ENCODE data around the gene RHOA. TPM values are rescaled to one million over a fixed set of nuclear protein-coding genes. Genes with fewer than 3 reads are reported as not detected.

The RHOA gene
- total and polyA plus RNA-seq, 7 experiments from 2014 or later, result 212 to 576 (median 331) TPM

GRCh38 chr3:49310677-49311076, 101.1 kb downstream of the RHOA start:
- Mint-ChIP-seq H3K36me3 (peaks cover 7 to 32% (median 14%) of the 10 kb centered on the region in 5 donors), H3K4me1 (peaks cover 0 to 8% (median 0%) of the 10 kb centered on the region in 7 donors), H3K4me3 (no peak overlapping the region), H3K9me3 (no peaks in the 10 kb centered on the region), H3K27me3 (no peaks in the 10 kb centered on the region), H3K27ac (peak overlapping the region in 6 of 9 donors; percentile 11 to 74 (median 44))
- Histone ChIP-seq H3K9me3 (ENCODE audit: control insufficient read depth in 2 of 3, low read length in 3 of 3) (no peaks in the 10 kb centered on the region), H3K4me1 (ENCODE audit: control insufficient read depth in 2 of 2, insufficient read depth in 2 of 2, low read length in 2 of 2) (no peaks in the 10 kb centered on the region), H3K36me3 (ENCODE audit: control insufficient read depth in 2 of 3, insufficient read depth in 3 of 3, low read length in 3 of 3) (peaks cover 11 to 72% (median 14%) of the 10 kb centered on the region in 3 experiments), H3K27me3 (ENCODE audit: control insufficient read depth in 2 of 2, insufficient read depth in 2 of 2, low read length in 2 of 2) (no peaks in the 10 kb centered on the region), H3K27ac (ENCODE audit: low read depth, low read length) (no peak overlapping the region), H3K4me3 (ENCODE audit: low read length) (no peak overlapping the region)
- intact Hi-C loops (cut with micrococcal nuclease), result no loop called here
- ChIA-PET POLR2A (interaction anchor here (0.6 to 1.0 kb wide), 2 partner anchors 30 to 42 kb away, joined by 3 read pairs; partner anchors contain the start of gene USP4), CTCF (no interaction called here)
- no peak for DNase-seq
- no peak for ATAC-seq

Other genes starting within 250 kb of the RHOA start
- 10 to 100 TPM; 16.5 to 39.5 (median 26.3) TPM for gene CCDC71, start 245.6 kb downstream of the RHOA start, total RNA-seq
- 1 to 10 TPM; 2.0 to 2.3 TPM for gene CCDC71, start 245.6 kb downstream of the RHOA start, polyA plus RNA-seq
- gene KLHDC8B, start 240.4 kb downstream of the RHOA start, total RNA-seq, result 1 to 10 TPM; 1.5 to 7.1 (median 5.2) TPM
- gene KLHDC8B, start 240.4 kb downstream of the RHOA start, polyA plus RNA-seq, result 10 to 100 TPM in 1 of 2 donors, 1 to 10 TPM in 1; 4.7 to 10.0 TPM
- gene C3orf62, start 134.7 kb downstream of the RHOA start, total RNA-seq, result 10 to 100 TPM in 4 of 5 experiments, 1 to 10 TPM in 1; 8.6 to 14.5 (median 10.9) TPM
- 1 to 10 TPM; 1.3 to 2.3 TPM for gene C3orf62, start 134.7 kb downstream of the RHOA start, polyA plus RNA-seq
- 100 to 1,000 TPM in 4 of 5 experiments, 10 to 100 TPM in 1; 98.3 to 135 (median 109) TPM for gene USP4, start 71.9 kb downstream of the RHOA start, total RNA-seq
- gene USP4, start 71.9 kb downstream of the RHOA start, polyA plus RNA-seq, result 10 to 100 TPM; 54.6 to 82.5 TPM
- 100 to 1,000 TPM in 2 of 5 experiments, 10 to 100 TPM in 3; 56.9 to 201 (median 86.9) TPM for gene GPX1, start 53.6 kb downstream of the RHOA start, total RNA-seq
- gene GPX1, start 53.6 kb downstream of the RHOA start, polyA plus RNA-seq, result 100 to 1,000 TPM; 154 to 157 TPM
- 10 to 100 TPM; 24.9 to 34.5 (median 28.5) TPM for gene TCTA, start 447 bp upstream of the RHOA start, total RNA-seq
- 10 to 100 TPM; 42.2 to 48.3 TPM for gene TCTA, start 447 bp upstream of the RHOA start, polyA plus RNA-seq
- gene AMT, start 10.5 kb upstream of the RHOA start, total RNA-seq, result 10 to 100 TPM in 3 of 5 experiments, 1 to 10 TPM in 2; 7.9 to 13.9 (median 10.7) TPM
- 1 to 10 TPM; 1.7 to 2.2 TPM for gene AMT, start 10.5 kb upstream of the RHOA start, polyA plus RNA-seq
- gene NICN1, start 17.3 kb upstream of the RHOA start, total RNA-seq, result 10 to 100 TPM; 21.6 to 23.9 (median 22.5) TPM
- 1 to 10 TPM; 7.9 to 8.3 TPM for gene NICN1, start 17.3 kb upstream of the RHOA start, polyA plus RNA-seq
- gene DAG1, start 58.3 kb upstream of the RHOA start, total RNA-seq, result 10 to 100 TPM; 12.0 to 22.3 (median 20.1) TPM
- 1 to 10 TPM; 5.4 to 5.7 TPM for gene DAG1, start 58.3 kb upstream of the RHOA start, polyA plus RNA-seq
- under 1 TPM; 0.12 to 0.16 (median 0.14) TPM for gene BSN, start 142.5 kb upstream of the RHOA start, total RNA-seq
- gene BSN, start 142.5 kb upstream of the RHOA start, polyA plus RNA-seq, result not detected

Data from naive thymus-derived CD4-positive, alpha-beta T cell (primary cell).